HG03558 (cell line): ENCODE results near the gene EML3.
"Not testable (repeated sequence)": the region's sequence is repeated elsewhere in the genome, so short reads cannot be mapped to it uniquely, and the experiment has no call there.

ENCODE experiments used
- ATAC-seq: cut with Tn5 transposase; IDR thresholded peaks from one replicate; pipeline ENCODE4 v1.9.1; 2021; ENCODE audit warnings: moderate number of reproducible peaks; ENCODE audit not compliant: unreplicated experiment; ENCODE audit errors: extremely low read depth

Gene EML3

DNA sequence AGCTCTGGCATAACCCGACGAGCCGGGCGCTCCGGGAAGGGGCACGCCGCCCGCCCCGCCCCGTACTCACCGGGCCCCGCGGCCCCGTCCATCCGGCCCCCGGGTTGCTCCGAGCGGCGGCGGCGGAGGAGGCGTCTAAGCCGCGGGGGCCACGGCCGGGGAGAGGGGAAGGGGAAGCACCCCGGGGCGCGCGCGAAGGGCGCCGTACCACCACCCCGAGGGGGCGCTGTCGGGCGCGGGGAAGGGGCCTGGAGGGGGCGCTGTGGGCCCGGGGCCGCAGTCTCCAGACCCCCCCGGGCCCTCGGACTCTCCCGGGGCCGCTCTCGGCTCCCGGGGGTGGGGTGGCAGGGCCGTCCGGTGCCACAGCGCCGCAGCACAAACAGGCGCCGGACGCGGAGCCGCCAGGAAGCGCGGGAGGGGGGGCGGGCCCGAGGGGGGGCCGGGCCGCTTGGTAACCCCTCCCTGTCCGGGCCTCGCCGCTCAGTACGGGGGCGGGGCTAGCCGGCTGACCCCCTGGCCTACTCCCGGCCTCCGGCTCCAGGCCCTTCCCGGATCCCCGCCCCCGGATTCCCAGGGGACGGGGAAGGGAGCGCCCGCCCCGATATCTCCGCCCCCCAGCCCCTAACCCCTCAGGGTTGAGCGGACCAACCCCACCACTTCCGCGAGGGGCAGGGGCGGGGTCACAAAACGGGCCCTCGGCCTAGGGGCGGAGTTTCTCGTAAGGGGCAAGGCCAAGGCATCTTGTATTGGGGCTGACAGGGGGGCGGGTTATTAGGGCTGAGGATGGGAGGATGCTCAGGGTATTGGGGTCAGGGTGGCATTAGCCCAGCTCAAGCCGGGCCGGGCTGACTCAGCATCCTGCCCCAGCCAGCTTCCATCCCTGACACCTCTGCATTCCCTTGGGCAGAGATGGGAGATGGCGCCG, at the start of gene EML3, which contains the start of gene ROM1:
Gene EML3, minus strand, starts transcription at position 410 of the 925 bp plus-strand sequence. Its CDS starts 318 bp downstream, at position 92.
Gene ROM1, plus strand, starts transcription at position 892 of the 925 bp plus-strand sequence. Its CDS starts 25 bp downstream, at position 917.
- peak; percentile 33 for ATAC-seq

DNA sequence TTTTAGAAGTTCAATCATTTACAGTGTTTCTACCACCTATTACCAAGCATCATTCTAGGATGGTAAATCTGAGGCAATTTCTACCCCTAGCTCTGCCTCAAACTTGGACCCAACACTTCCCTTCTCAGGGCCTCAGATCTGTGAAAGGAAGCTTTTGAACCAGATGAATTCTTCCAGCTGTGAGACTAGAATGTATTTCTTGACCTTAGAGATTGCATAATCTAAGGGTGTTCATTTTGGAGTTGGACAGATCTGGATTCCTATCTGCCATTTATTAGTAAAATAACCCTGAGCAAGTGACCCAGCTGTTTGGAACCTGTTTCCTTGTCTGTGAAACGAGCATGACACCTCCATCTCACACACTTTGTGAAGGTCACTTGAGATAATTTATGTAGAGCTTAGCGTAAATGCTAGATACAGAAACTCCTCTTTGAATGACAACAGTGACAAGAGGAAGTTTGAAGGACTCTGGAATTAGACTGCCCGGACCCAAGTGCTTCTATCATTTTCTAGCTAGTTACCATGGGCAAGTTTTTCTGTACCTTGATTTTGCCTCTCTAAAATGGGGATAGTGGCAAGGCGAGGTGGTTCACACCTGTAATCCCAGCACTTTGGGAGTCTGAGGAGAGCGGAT, 44.3 kb upstream of the EML3 start:
- no peak for ATAC-seq

GRCh38 chr11:62654297-62654696, 41.7 kb upstream of the EML3 start:
- no peak for ATAC-seq

GRCh38 chr11:62652161-62653006, 39.8 kb upstream of the EML3 start:
- no peak for ATAC-seq

DNA sequence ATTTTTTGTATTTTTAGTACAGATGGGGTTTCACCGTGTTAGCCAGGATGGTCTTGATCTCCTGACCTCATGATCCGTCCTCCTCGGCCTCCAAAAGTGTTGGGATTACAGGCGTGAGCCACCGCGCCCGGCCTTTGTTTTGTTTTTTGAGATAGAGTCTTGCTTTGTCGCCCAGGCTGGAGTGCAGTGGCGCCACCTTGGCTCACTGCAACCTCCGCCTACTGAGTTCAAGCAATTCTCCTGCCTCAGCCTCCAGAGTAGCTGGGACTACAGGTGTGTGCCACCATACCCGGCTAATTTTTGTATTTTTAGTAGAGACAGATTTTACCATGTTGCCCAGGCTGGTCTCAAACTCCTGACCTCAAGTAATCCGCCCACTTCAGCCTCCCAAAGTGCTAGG, 37.7 kb upstream of the EML3 start:
- ATAC-seq, result not testable (repeated sequence)

DNA sequence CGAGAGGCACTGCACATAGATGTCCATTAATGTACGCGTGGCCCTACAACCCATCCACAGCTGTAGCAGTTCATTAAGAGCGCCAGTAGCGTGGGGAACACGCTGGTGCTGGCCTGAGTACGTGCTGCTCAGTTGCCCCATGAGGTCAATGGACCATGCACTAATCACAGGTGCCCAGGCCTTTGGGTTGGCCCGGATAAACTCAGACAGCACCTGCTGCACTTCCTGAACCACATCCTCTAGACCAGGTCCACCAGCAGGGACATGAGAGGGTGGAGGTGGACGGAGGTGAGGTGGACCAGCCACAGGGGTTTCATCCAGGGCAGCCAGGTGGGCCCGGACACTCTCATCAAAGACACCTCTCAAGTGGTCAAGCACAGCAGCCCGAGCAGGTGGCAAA, 36.9 kb upstream of the EML3 start:
- ATAC-seq, result no peak

- ATAC-seq, result no peak
Measured at GRCh38 chr11:62648967-62649364, 36.4 kb upstream of the EML3 start.

DNA sequence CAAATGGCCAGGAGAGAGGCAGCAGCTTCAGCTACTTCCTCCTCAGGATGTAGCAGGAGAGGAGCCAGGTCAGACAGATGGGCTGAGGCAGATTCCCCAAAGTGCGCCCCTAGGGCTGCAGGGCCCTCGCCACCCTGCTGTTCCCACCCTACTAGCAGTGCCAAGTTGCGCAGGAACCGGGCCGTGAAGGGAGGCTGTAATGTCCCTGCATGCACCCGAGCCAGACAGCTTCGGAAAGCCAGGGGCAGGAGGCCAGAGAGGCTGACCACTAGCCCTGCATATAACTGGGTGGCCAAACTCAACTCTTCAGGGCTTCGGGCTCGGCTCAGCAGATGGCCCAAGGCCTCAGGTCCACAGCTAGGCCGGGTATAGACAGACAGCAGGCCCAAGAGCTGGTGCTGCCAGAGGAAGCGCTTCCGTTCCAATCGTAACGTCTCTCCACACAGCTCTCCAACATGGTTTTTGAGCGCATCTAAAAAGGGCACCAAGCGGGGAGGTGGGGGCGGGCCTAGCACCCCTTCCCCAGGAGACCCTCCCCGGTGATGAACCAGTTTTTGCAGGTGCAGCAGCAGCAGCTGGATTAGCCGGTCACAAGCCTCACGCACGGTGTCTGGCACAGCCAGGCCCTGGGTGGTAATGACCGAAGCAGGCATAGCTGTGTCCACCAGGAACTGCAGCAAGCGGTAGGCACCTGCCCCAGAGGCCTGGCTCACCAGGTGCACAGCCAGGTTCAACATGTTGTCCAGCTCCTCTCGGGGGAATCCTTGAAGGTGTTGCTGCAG, 35.8 kb upstream of the EML3 start:
- no peak for ATAC-seq

DNA sequence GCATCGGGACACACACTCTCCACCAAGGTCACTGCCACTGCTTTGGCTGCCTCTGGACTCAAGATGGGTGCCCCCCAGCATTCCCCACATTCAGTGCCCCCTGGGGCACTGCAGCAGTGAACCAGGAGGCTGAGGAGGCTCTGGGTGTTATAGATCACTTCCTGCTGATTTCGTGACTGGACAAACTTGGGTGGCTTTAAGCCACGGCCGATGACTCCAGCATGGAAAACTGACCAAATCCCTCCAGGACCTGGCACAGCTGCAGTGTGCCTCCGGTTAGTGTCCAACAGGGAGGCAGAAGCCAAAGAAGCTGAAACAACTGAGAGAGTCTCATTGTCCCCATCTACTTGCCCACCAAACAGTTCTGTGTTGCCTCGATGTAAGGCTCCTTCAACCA, 35.0 kb upstream of the EML3 start:
- no peak for ATAC-seq

DNA sequence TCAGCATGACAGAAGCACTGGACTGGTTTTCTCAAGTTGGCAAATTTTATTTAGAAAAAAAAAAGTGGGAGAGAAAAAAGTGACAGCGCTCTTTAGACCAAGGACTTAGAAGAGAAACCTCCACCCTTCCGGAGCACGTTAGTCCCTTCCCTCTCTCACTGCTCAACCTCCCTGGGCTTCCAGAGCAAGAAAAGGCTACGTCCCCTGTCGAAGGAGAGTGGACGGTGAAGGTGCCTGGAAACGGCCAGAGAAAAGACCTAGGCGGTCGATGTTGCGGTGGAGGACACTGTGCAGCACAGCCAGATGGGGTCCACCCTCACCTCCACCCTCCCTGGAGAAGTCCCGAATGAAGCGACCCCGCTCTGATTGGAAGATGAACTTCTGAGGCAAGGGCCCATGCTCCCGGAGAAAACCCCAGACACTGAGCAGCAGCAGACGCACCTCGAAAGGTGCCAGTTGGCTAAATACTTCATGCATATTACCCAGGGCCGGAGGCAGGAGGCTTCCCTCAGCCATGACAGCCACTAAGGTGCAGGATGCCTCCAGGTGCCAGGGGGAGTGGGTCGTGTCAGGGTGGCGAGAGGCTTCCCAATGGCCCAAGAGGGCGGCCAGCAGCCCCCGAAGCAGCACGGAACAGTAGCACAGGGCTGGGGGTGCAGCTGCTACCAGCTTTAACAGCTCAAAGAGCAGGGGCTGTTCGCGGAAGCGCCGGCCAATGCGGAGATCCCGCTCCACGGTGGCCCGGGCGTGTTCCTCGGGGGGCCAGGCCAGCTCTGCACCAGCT, 34.4 kb upstream of the EML3 start:
- no peak for ATAC-seq

DNA sequence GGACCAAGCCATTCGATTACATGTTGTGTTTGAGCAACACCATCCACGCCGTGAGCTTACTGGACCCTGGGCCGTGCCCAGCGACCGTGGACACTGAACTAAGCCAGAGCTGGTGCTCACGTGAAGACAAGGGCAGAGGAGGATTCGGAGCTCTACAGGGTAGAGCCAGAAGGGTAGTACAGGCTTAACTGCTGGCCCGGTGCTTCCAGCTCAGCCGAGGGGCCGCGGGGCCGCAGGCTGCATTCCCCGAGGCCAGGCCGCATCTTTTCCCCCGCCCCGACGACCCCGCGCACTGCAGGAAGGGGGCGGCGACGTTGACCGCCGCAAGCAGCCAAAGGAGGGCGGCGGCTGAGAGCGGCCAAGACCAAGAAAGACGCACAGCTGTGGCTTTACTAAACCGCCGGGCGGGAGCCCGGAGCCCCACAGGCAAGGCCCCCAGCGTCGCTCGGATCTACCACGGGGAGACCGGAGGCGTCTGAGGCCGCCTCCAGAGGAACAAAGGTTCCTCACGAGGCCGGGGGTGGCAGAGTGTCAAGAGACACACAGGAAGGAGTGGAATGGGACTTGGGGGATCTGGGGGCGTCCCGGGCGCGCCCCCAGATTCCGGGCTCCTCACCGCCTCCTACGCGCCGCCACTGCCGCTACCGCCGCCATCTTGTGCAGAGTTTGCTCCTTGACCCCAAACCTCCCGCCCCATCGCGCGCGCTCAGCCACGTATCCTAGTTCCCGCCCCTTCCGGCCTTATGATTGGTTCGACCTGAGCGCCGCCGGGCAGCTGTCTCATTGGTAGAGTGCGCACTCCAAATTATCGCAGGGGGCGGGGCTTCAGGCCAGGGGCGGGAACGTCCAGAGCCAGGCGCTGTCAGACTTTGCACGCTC, 33.6 kb upstream of the EML3 start, which contains the start of gene GANAB:
Gene GANAB, minus strand, starts transcription at position 668 of the 879 bp plus-strand sequence. Its CDS starts 14 bp downstream, at position 654.
- peak; percentile 84 for ATAC-seq

GRCh38 chr11:62645671-62645945, 33.0 kb upstream of the EML3 start:
- ATAC-seq, result no peak

DNA sequence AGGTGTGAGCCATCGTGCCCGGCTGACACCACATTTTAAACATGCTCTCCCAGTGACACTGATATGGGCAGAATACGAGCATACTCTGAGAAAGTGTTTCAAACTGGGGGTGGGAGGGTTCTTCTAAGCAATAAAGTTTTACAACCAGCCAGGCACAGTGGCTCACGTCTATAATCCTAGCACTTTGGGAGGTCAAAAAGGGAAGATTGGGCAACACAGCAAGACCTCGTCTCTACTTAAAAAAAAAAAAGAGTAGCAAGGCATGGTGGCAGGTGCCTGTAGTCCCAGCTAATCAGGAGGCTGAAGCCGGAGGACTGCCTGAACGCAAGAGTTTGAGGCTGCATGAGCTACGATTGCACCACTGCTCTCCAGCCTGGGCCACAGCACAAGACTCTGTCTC, 31.6 kb upstream of the EML3 start:
- ATAC-seq, result no peak

GRCh38 chr11:62632492-62632891, 19.9 kb upstream of the EML3 start:
- no peak for ATAC-seq

DNA sequence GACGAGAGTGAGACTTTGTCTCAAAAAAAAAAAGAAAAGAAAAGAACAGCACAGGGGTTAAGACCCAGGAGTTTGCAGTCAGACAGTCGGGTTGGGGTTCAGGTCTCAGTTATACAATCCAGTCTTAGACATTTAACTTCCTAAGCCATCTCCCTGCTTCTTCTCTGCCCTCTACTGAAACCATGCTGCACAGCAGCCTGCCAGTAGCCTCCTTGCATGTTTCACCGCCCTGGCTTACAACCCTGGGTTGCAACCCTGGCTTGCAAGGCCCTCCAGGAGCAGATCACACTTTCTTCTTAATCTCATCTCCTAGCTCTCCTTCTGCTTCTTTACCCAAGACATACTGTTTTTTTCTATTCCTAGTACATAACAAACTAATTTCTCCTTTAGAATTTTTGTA, 15.1 kb upstream of the EML3 start:
- no peak for ATAC-seq

- ATAC-seq, result no peak
Measured at GRCh38 chr11:62622476-62623089, 10.0 kb upstream of the EML3 start.

DNA sequence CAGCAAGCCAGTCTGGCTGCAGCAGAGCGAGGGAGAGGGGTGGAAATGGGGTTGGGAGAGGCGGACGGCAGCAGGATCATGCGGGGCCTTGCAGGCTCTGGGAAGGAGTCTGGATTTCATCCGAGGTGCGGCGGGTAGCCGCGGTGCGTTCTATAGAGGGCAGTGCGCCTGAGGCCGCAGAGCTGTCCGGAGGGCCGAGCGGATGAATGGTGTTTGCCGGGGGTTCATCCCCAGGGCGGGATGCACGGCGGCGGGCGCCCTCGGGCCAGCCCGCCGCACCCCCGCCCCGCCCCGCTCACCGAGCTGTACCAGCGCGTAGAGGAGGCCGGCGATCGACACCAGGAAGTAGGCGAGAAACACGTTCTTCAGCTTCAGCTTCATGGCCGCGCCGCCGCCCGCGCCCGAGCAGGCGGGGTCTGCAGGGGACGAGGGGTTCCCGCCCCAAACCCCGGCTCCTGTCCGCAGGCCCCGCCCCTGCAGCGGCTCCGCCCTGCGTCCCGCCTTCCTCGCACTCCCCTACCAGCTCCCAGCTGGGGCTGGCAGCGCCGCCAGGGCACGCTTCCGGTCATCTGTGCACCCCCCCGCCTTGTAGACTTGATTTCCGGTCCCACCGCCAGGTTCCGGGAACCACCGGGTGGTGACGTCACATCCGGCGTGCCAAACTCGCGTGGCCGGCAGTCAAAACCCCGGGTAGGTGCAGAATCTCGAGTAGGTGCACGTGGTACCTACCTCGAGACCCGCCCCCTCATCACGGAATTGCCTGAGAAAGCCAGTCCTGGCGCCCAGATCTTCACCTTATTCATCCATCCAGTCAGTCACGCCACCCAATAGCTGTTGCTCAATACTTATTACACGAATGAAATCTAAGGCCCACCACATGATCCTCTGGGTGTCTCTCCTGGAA, 9.2 kb upstream of the EML3 start, which contains the start of gene B3GAT3:
Gene B3GAT3, minus strand, starts transcription at position 420 of the 904 bp plus-strand sequence. Its CDS starts 39 bp downstream, at position 381.
- peak; percentile 79 for ATAC-seq
